H9 (cell line): ENCODE measurements around the gene MAJIN. TPM values are rescaled to one million over a fixed set of nuclear protein-coding genes. Genes with fewer than 3 reads are reported as not detected.
"Not testable (repeated sequence)": the region's sequence is repeated elsewhere in the genome, so short reads cannot be mapped to it uniquely, and the experiment has no call there.

Experiments
- DNase-seq: peaks from one replicate; pipeline ENCODE4 v3.0.0-alpha.2; 2017
- H2AFZ ChIP-seq: one replicate; pipeline ENCODE4 v1.6.1; 2013; ENCODE audit warnings: mild to moderate bottlenecking, low read length, control low read depth, moderate library complexity
- H2AK5ac ChIP-seq: 2 replicates; pipeline ENCODE4 v1.6.1; 2013; ENCODE audit warnings: low read length, control low read depth, mixed read lengths; ENCODE audit not compliant: insufficient read length
- H2BK120ac ChIP-seq: one replicate; pipeline ENCODE4 v1.6.1; 2013; ENCODE audit warnings: low read depth, mild to moderate bottlenecking, low read length, control low read depth, inconsistent platforms; ENCODE audit not compliant: poor library complexity, severe bottlenecking
- H2BK12ac ChIP-seq: 2 replicates; pipeline ENCODE4 v1.6.1; 2013; ENCODE audit warnings: low read length, control low read depth, mixed read lengths, low read depth; ENCODE audit not compliant: insufficient read length
- H2BK15ac ChIP-seq: 2 replicates; pipeline ENCODE4 v1.6.1; 2013; ENCODE audit warnings: low read depth, low read length, control low read depth
- H2BK20ac ChIP-seq: one replicate; pipeline ENCODE4 v1.6.1; 2013; ENCODE audit warnings: low read depth, mild to moderate bottlenecking, low read length, control low read depth, inconsistent platforms; ENCODE audit not compliant: poor library complexity, severe bottlenecking
- H2BK5ac ChIP-seq: 2 replicates; pipeline ENCODE4 v1.6.1; 2013; ENCODE audit warnings: low read length, control low read depth, mixed read lengths; ENCODE audit not compliant: insufficient read length
- H3K14ac ChIP-seq: 2 replicates; pipeline ENCODE4 v1.6.1; 2013; ENCODE audit warnings: low read length, control low read depth; ENCODE audit not compliant: insufficient read depth
- H3K18ac ChIP-seq: 2 replicates; pipeline ENCODE4 v1.6.1; 2013; ENCODE audit warnings: low read depth, mild to moderate bottlenecking, mixed read lengths, low read length, control low read depth; ENCODE audit not compliant: insufficient read length
- H3K23ac ChIP-seq: 2 replicates; pipeline ENCODE4 v1.6.1; 2013; ENCODE audit warnings: low read length, control low read depth, mixed read lengths, low read depth; ENCODE audit not compliant: insufficient read length
- H3K23me2 ChIP-seq: 2 replicates; pipeline ENCODE4 v1.6.1; 2013; ENCODE audit warnings: low read depth, mild to moderate bottlenecking, mixed read lengths, low read length, control low read depth; ENCODE audit not compliant: insufficient read length, poor library complexity, severe bottlenecking
- H3K27ac ChIP-seq: 2 replicates; pipeline ENCODE4 v1.5.1; 2013; ENCODE audit warnings: low read length, control low read depth, mixed read lengths, low read depth; ENCODE audit not compliant: insufficient read length
- H3K27me3 ChIP-seq: 2 replicates; pipeline ENCODE4 v1.6.1; 2013; ENCODE audit warnings: low read length, control low read depth, inconsistent platforms; ENCODE audit not compliant: insufficient read depth
- H3K4ac ChIP-seq: 2 replicates; pipeline ENCODE4 v1.6.1; 2013; ENCODE audit warnings: low read depth, mild to moderate bottlenecking, control low read depth, inconsistent platforms, low read length, moderate library complexity
- H3K4me1 ChIP-seq: 2 replicates; pipeline ENCODE4 v1.6.1; 2013; ENCODE audit warnings: low read length, control low read depth, inconsistent platforms; ENCODE audit not compliant: insufficient read depth
- H3K4me2 ChIP-seq: 2 replicates; pipeline ENCODE4 v1.6.1; 2013; ENCODE audit warnings: low read length, control low read depth, mixed read lengths; ENCODE audit not compliant: insufficient read length, insufficient read depth
- H3K56ac ChIP-seq: 2 replicates; pipeline ENCODE4 v1.6.1; 2013; ENCODE audit warnings: low read depth, mild to moderate bottlenecking, mixed read lengths, low read length, control low read depth; ENCODE audit not compliant: insufficient read length
- H3K79me1 ChIP-seq: 2 replicates; pipeline ENCODE4 v1.6.1; 2013; ENCODE audit warnings: low read depth, mild to moderate bottlenecking, moderate library complexity, low read length, control low read depth, inconsistent platforms; ENCODE audit not compliant: insufficient read depth, poor library complexity, severe bottlenecking
- H3K79me2 ChIP-seq: 2 replicates; pipeline ENCODE4 v1.6.1; 2013; ENCODE audit warnings: low read length, control low read depth, inconsistent platforms; ENCODE audit not compliant: insufficient read depth
- H3K9ac ChIP-seq: 2 replicates; pipeline ENCODE4 v1.6.1; 2013; ENCODE audit warnings: low read length, control low read depth, mixed read lengths; ENCODE audit not compliant: insufficient read length; ENCODE audit errors: extremely low read depth
- H3K9me3 ChIP-seq: one replicate; pipeline ENCODE4 v1.6.1; 2013; ENCODE audit warnings: low read depth, low read length, inconsistent platforms; ENCODE audit not compliant: control insufficient read depth
- H3T11ph ChIP-seq: one replicate; pipeline ENCODE4 v1.6.1; 2013; ENCODE audit warnings: mild to moderate bottlenecking, low read length, control low read depth, inconsistent platforms
- H4K20me1 ChIP-seq: one replicate; pipeline ENCODE4 v1.6.1; 2013; ENCODE audit not compliant: control insufficient read depth, insufficient read length, insufficient read depth
- H4K5ac ChIP-seq: 2 replicates; pipeline ENCODE4 v1.6.1; 2013; ENCODE audit warnings: low read depth, mild to moderate bottlenecking, mixed read lengths, low read length, control low read depth; ENCODE audit not compliant: insufficient read length
- H4K8ac ChIP-seq: replicated peaks from 2 replicates; pipeline ENCODE4 v1.6.1; 2013; ENCODE audit warnings: low read length, control low read depth, mixed read lengths, low read depth; ENCODE audit not compliant: insufficient read length
- H4K91ac ChIP-seq: 2 replicates; pipeline ENCODE4 v1.6.1; 2013; ENCODE audit warnings: low read depth, mild to moderate bottlenecking, moderate library complexity, mixed read lengths, low read length, control low read depth; ENCODE audit not compliant: insufficient read length
- H3K27ac Mint-ChIP-seq, 3 experiments: 2 replicates in 2 of 3; 3 replicates in 1 of 3; pipeline ENCODE4 v1.8.0; 2020 to 2021; ENCODE audit warnings: mixed read lengths in 3 of 3, mild to moderate bottlenecking in 1 of 3, moderate library complexity in 1 of 3
- H3K27me3 Mint-ChIP-seq: 2 replicates; pipeline ENCODE4 v1.8.0; 2021; ENCODE audit warnings: low read depth, mild to moderate bottlenecking, moderate library complexity, mixed read lengths
- H3K36me3 Mint-ChIP-seq, 3 experiments: 2 replicates in 2 of 3; 3 replicates in 1 of 3; pipeline ENCODE4 v1.8.0; 2020 to 2021; ENCODE audit warnings: low read depth in 3 of 3, mixed read lengths in 3 of 3; ENCODE audit not compliant: insufficient read depth in 1 of 3
- H3K4me1 Mint-ChIP-seq, 2 experiments: 2 replicates each; pipeline ENCODE4 v1.8.0; 2020; ENCODE audit warnings: mixed read lengths in 2 of 2
- H3K4me3 Mint-ChIP-seq, 2 experiments: 2 replicates in 1 of 2; 3 replicates in 1 of 2; pipeline ENCODE4 v1.8.0; 2020 to 2021; ENCODE audit warnings: mild to moderate bottlenecking in 2 of 2, mixed read lengths in 2 of 2, moderate library complexity in 1 of 2
- H3K9me3 Mint-ChIP-seq, 2 experiments: 2 replicates in 1 of 2; 3 replicates in 1 of 2; pipeline ENCODE4 v1.8.0; 2020; ENCODE audit warnings: mild to moderate bottlenecking in 2 of 2, mixed read lengths in 2 of 2, moderate library complexity in 1 of 2
- CTCF ChIP-seq: fragments of 200-600 bp; sonication (generic); conservative IDR thresholded peaks from 3 replicates; pipeline ENCODE4 v1.8.0; 2021; ENCODE audit warnings: antibody characterized with exemption, mild to moderate bottlenecking
- WGBS: extraction: QIAGEN DNeasy Blood & Tissue Kit; methylation state at CpG from one replicate; pipeline ENCODE4 v1.1.7; 2013; ENCODE audit warnings: missing lambda C conversion rate, low lambda C conversion rate, mixed read lengths; ENCODE audit not compliant: insufficient read length; ENCODE audit errors: extremely low coverage; 5-methylcytosine and 5-hydroxymethylcytosine counted together
- total RNA-seq: library from RNA; stranded (reverse); gene quantifications from 2 replicates; pipeline ENCODE4 v1.2.1, GENCODE V29; 2021

The MAJIN gene
- total RNA-seq, 1 experiment from 2014 or later, result not detected

DNA sequence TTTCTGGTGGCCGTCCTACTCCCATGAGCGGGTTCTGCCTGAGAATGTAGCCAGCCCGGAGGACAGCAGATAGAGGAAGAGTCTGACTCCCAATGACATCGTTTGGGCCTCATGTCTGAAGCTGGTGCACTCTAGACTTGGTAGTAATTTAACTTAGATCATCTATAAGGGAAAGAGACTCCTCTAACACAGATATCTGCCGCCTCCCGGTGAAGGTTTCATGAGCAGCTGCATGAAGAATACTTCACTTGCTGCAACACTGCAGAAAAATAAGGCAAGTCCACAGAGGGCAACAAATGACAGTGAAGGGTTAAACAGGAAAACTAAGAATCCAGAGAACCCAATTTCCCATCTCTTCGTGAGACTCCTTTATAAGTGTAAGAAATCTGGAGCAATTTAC is 36.1 kb upstream of the MAJIN start:
- H3K4me3 Mint-ChIP-seq, result no peak overlapping the region
- no peak overlapping the region for H3K9ac ChIP-seq

GRCh38 chr11:65003968-65004367 is 32.1 kb upstream of the MAJIN start:
- not testable (repeated sequence) for H3K23ac ChIP-seq, H3K23me2 ChIP-seq, H3K27me3 Mint-ChIP-seq, H3K18ac ChIP-seq, H3K79me2 ChIP-seq, H3K14ac ChIP-seq, H3K9me3 ChIP-seq, H3K4me2 ChIP-seq, H3K4me3 Mint-ChIP-seq, H2AFZ ChIP-seq, DNase-seq, H2AK5ac ChIP-seq, H3T11ph ChIP-seq, H3K4ac ChIP-seq, H3K9me3 Mint-ChIP-seq, H4K91ac ChIP-seq, H2BK120ac ChIP-seq, H3K27ac ChIP-seq, H3K9ac ChIP-seq, H4K5ac ChIP-seq, H2BK15ac ChIP-seq, H3K27ac Mint-ChIP-seq, H3K36me3 Mint-ChIP-seq, H2BK12ac ChIP-seq, H3K27me3 ChIP-seq, H2BK20ac ChIP-seq, H3K4me1 ChIP-seq, H3K79me1 ChIP-seq, H4K8ac ChIP-seq, H2BK5ac ChIP-seq, H4K20me1 ChIP-seq, H3K4me1 Mint-ChIP-seq, H3K56ac ChIP-seq
- WGBS, result no CpG with 5 or more reads among the region's 3 CpGs

More for the DNA sequence above, 36.1 kb upstream of the MAJIN start:
- Histone ChIP-seq H3T11ph (no peak overlapping the region), H3K56ac (no peak overlapping the region), H3K79me1 (no peaks in the 10 kb centered on the region), H4K8ac (no peak overlapping the region), H2AFZ (no peak overlapping the region), H2BK12ac (no peak overlapping the region), H2AK5ac (no peak overlapping the region), H3K79me2 (no peaks in the 10 kb centered on the region), H3K4me2 (no peak overlapping the region), H4K20me1 (no peaks in the 10 kb centered on the region), H3K9me3 (no peaks in the 10 kb centered on the region), H3K23ac (no peak overlapping the region), H3K23me2 (no peaks in the 10 kb centered on the region), H3K27ac (no peak overlapping the region), H2BK120ac (no peak overlapping the region), H4K5ac (no peak overlapping the region), H3K4me1 (no peaks in the 10 kb centered on the region), H3K18ac (no peak overlapping the region), H2BK5ac (no peak overlapping the region), H2BK15ac (no peak overlapping the region), H4K91ac (no peak overlapping the region), H3K27me3 (no peaks in the 10 kb centered on the region), H3K4ac (no peak overlapping the region), H2BK20ac (no peak overlapping the region), H3K14ac (no peak overlapping the region)
- WGBS, result no CpG with 5 or more reads among the region's 7 CpGs
- peaks cover 1% of the 10 kb centered on the region; the same call in 1 of the 2 replicates for H3K27me3 Mint-ChIP-seq
- no peak for TF ChIP-seq CTCF
- no peak for DNase-seq
- no peaks in the 10 kb centered on the region for H3K9me3 Mint-ChIP-seq
- H3K27ac Mint-ChIP-seq, result no peak overlapping the region
- H3K36me3 Mint-ChIP-seq, result no peaks in the 10 kb centered on the region
- H3K4me1 Mint-ChIP-seq, result peaks cover 2% of the 10 kb centered on the region in 2 experiments
